GM12878 (cell line): ENCODE measurements around the gene MSH5. TPM values are rescaled to one million over a fixed set of nuclear protein-coding genes. Genes with fewer than 3 reads are reported as not detected.
A peak's percentile ranks its signal among the peaks of the same experiment; 100 is the strongest.

ENCODE experiments used
- BCL11A ChIP-seq: IDR thresholded peaks from 2 replicates; pipeline ENCODE4 v1.6.1; 2011; ENCODE audit warnings: low read depth, low read length
- CBFB ChIP-seq: IDR thresholded peaks from 2 replicates; pipeline ENCODE4 v1.6.1; 2016; ENCODE audit warnings: antibody characterized with exemption, low read depth
- CEBPB ChIP-seq, 2 experiments: fragments of 150-350 bp in 1 of 2; IDR thresholded peaks; 2 replicates each; pipeline ENCODE4 v1.6.1; 2012 to 2014; ENCODE audit warnings: low read depth in 2 of 2, low read length in 2 of 2, borderline replicate concordance in 1 of 2, inconsistent platforms in 1 of 2
- CHD4 ChIP-seq: fragments of 200-600 bp; sonication (generic); IDR thresholded peaks from 2 replicates; pipeline ENCODE4 v1.6.1; 2016; ENCODE audit warnings: mild to moderate bottlenecking
- JUND ChIP-seq: IDR thresholded peaks from 2 replicates; pipeline ENCODE4 v1.6.1; 2012; ENCODE audit warnings: low read depth, mild to moderate bottlenecking, low read length, improper control_type of control experiment, moderate library complexity
- KLF5 ChIP-seq: fragments of 450-650 bp; IDR thresholded peaks from 2 replicates; pipeline ENCODE4 v1.6.1; 2014; ENCODE audit warnings: mild to moderate bottlenecking; ENCODE audit not compliant: partially characterized antibody
- NFYA ChIP-seq: IDR thresholded peaks from 2 replicates; pipeline ENCODE4 v1.6.1; 2011; ENCODE audit warnings: low read depth, mild to moderate bottlenecking, low read length, improper control_type of control experiment, borderline replicate concordance
- NFYB ChIP-seq: IDR thresholded peaks from 2 replicates; pipeline ENCODE4 v1.6.1; 2011; ENCODE audit warnings: low read depth, mild to moderate bottlenecking, low read length, improper control_type of control experiment, moderate library complexity; ENCODE audit not compliant: insufficient read depth
- NR2F1 ChIP-seq: fragments of 450-650 bp; conservative IDR thresholded peaks from 2 replicates; pipeline ENCODE4 v1.6.1; 2017; ENCODE audit warnings: mild to moderate bottlenecking
- ZNF217 ChIP-seq: fragments of 450-650 bp; IDR thresholded peaks from 2 replicates; pipeline ENCODE4 v1.6.1; 2017; ENCODE audit warnings: antibody characterized with exemption, mild to moderate bottlenecking
- ZNF24 ChIP-seq: fragments of 450-650 bp; IDR thresholded peaks from 2 replicates; pipeline ENCODE4 v1.6.1; 2017; ENCODE audit warnings: antibody characterized with exemption, mild to moderate bottlenecking
- ZNF274 ChIP-seq: IDR thresholded peaks from one replicate; pipeline ENCODE4 v1.8.0; 2011; ENCODE audit not compliant: insufficient read length, insufficient read depth
- ZNF622 ChIP-seq: fragments of 450-650 bp; IDR thresholded peaks from 2 replicates; pipeline ENCODE4 v1.6.1; 2017; ENCODE audit warnings: mild to moderate bottlenecking, inconsistent platforms
- polyA plus RNA-seq, 11 experiments: library from polyadenylated mRNA; depleted of rRNA in 4 of 11; unstranded in 6 of 11; stranded (reverse) in 5 of 11; fragments of >200 nt; fragmentation: Nextera tagmentation in 4 of 11; fragmentation: Illumina TruSeq in 1 of 11; extraction: Ambion mirVana in 4 of 11; extraction: Trizol in 1 of 11; gene quantifications; 1 replicate in 1 of 11; 2 replicates in 10 of 11; pipeline versions ENCODE4 v1.2.1 to v1.2.3, GENCODE V29; 2011 to 2016; ENCODE audit warnings: inconsistent platforms in 2 of 11, missing spikeins in 2 of 11, low read depth in 1 of 11
- total RNA-seq, 4 experiments: library from RNA; depleted of rRNA in 3 of 4; stranded (reverse); fragments of >200 nt in 3 of 4; fragmentation: Illumina TruSeq in 1 of 4; extraction: Trizol in 1 of 4; gene quantifications; 2 replicates each; pipeline versions ENCODE4 v1.2.1 to v1.2.3, GENCODE V29; 2013 to 2021
- TF ChIP-seq, protein P1 (sequence below): IDR thresholded peaks from 2 replicates; pipeline ENCODE4 v1.6.1; 2012; ENCODE audit warnings: improper control_type of control experiment, low read depth, low read length; ENCODE audit not compliant: insufficient replicate concordance
- TF ChIP-seq, protein P2 (sequence below): IDR thresholded peaks from 2 replicates; pipeline ENCODE4 v1.6.1; 2011; ENCODE audit warnings: borderline replicate concordance, low read depth, mild to moderate bottlenecking, moderate library complexity, low read length; ENCODE audit not compliant: insufficient read depth, poor library complexity, severe bottlenecking
- TF ChIP-seq, protein P3 (sequence below): fragments of 450-650 bp; IDR thresholded peaks from 2 replicates; pipeline ENCODE4 v1.6.1; 2017; ENCODE audit warnings: borderline replicate concordance
- TF ChIP-seq, protein P4 (sequence below): IDR thresholded peaks from 2 replicates; pipeline ENCODE4 v1.6.1; 2011; ENCODE audit warnings: low read depth, low read length, improper control_type of control experiment, borderline replicate concordance
- TF ChIP-seq, protein P5 (sequence below): fragments of 450-650 bp; IDR thresholded peaks from 2 replicates; pipeline ENCODE4 v1.6.1; 2017; ENCODE audit warnings: antibody characterized with exemption, mild to moderate bottlenecking, moderate library complexity

Gene MSH5
- total and polyA plus RNA-seq, 10 of the 15 experiments (the other 5 are each of a cell fraction or from before 2014, with no cell fraction given): 9.1 to 52.7 (median 30.0) TPM

DNA sequence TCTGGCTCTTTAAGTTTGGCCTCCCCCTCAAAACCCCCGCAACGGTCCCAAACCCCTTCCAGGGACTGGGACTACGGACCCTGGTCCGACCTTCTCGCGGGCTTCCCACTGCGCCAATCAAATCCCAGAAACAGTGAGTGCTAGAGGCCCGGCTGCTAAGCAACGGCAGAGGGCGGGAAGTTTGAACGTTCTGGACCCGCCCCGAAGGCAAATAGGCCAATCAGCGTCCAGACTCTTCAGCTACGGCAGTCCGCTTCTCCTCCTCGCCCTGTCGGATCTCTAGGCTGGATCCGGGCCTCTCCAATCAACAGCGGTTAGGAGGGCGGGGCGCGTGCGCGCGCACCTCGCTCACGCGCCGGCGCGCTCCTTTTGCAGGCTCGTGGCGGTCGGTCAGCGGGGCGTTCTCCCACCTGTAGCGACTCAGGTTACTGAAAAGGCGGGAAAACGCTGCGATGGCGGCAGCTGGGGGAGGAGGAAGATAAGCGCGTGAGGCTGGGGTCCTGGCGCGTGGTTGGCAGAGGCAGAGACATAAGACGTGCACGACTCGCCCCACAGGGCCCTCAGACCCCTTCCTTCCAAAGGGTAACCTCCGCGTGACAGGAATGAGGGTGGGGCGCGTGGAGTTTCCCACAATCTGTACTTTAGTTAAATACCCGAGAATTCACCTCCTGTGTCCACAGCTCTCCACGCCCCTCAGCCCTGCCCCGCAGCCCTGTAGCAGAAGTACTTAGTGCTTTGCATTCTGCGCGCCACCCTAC is at the start of gene MSH5 (continued):
- TF ChIP-seq, protein P1, sequence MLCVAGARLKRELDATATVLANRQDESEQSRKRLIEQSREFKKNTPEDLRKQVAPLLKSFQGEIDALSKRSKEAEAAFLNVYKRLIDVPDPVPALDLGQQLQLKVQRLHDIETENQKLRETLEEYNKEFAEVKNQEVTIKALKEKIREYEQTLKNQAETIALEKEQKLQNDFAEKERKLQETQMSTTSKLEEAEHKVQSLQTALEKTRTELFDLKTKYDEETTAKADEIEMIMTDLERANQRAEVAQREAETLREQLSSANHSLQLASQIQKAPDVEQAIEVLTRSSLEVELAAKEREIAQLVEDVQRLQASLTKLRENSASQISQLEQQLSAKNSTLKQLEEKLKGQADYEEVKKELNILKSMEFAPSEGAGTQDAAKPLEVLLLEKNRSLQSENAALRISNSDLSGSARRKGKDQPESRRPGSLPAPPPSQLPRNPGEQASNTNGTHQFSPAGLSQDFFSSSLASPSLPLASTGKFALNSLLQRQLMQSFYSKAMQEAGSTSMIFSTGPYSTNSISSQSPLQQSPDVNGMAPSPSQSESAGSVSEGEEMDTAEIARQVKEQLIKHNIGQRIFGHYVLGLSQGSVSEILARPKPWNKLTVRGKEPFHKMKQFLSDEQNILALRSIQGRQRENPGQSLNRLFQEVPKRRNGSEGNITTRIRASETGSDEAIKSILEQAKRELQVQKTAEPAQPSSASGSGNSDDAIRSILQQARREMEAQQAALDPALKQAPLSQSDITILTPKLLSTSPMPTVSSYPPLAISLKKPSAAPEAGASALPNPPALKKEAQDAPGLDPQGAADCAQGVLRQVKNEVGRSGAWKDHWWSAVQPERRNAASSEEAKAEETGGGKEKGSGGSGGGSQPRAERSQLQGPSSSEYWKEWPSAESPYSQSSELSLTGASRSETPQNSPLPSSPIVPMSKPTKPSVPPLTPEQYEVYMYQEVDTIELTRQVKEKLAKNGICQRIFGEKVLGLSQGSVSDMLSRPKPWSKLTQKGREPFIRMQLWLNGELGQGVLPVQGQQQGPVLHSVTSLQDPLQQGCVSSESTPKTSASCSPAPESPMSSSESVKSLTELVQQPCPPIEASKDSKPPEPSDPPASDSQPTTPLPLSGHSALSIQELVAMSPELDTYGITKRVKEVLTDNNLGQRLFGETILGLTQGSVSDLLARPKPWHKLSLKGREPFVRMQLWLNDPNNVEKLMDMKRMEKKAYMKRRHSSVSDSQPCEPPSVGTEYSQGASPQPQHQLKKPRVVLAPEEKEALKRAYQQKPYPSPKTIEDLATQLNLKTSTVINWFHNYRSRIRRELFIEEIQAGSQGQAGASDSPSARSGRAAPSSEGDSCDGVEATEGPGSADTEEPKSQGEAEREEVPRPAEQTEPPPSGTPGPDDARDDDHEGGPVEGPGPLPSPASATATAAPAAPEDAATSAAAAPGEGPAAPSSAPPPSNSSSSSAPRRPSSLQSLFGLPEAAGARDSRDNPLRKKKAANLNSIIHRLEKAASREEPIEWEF: no peak
- TF ChIP-seq, protein P2, sequence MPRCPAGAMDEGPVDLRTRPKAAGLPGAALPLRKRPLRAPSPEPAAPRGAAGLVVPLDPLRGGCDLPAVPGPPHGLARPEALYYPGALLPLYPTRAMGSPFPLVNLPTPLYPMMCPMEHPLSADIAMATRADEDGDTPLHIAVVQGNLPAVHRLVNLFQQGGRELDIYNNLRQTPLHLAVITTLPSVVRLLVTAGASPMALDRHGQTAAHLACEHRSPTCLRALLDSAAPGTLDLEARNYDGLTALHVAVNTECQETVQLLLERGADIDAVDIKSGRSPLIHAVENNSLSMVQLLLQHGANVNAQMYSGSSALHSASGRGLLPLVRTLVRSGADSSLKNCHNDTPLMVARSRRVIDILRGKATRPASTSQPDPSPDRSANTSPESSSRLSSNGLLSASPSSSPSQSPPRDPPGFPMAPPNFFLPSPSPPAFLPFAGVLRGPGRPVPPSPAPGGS: no peak
- TF ChIP-seq ZNF274: no peak
- TF ChIP-seq JUND: no peak
- no peak for TF ChIP-seq ZNF24
- TF ChIP-seq BCL11A: no peak
- TF ChIP-seq ZNF217: no peak
- TF ChIP-seq, protein P3, sequence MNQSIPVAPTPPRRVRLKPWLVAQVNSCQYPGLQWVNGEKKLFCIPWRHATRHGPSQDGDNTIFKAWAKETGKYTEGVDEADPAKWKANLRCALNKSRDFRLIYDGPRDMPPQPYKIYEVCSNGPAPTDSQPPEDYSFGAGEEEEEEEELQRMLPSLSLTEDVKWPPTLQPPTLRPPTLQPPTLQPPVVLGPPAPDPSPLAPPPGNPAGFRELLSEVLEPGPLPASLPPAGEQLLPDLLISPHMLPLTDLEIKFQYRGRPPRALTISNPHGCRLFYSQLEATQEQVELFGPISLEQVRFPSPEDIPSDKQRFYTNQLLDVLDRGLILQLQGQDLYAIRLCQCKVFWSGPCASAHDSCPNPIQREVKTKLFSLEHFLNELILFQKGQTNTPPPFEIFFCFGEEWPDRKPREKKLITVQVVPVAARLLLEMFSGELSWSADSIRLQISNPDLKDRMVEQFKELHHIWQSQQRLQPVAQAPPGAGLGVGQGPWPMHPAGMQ: no peak
- TF ChIP-seq NFYB: peak; percentile 98
- peak; percentile 75; the same call in 1 of the 2 replicates for TF ChIP-seq NFYA
- TF ChIP-seq CEBPB (IDR thresholded peaks at IDR 0.05; ENCODE audit: borderline replicate concordance in 1 of 2, low read depth in 2 of 2, low read length in 2 of 2): no peak
- TF ChIP-seq CHD4: no peak
- no peak for TF ChIP-seq KLF5
- TF ChIP-seq CBFB: peak; percentile 37
- no peak for TF ChIP-seq ZNF622
- TF ChIP-seq, protein P4, sequence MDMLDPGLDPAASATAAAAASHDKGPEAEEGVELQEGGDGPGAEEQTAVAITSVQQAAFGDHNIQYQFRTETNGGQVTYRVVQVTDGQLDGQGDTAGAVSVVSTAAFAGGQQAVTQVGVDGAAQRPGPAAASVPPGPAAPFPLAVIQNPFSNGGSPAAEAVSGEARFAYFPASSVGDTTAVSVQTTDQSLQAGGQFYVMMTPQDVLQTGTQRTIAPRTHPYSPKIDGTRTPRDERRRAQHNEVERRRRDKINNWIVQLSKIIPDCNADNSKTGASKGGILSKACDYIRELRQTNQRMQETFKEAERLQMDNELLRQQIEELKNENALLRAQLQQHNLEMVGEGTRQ: no peak
- TF ChIP-seq, protein P5, sequence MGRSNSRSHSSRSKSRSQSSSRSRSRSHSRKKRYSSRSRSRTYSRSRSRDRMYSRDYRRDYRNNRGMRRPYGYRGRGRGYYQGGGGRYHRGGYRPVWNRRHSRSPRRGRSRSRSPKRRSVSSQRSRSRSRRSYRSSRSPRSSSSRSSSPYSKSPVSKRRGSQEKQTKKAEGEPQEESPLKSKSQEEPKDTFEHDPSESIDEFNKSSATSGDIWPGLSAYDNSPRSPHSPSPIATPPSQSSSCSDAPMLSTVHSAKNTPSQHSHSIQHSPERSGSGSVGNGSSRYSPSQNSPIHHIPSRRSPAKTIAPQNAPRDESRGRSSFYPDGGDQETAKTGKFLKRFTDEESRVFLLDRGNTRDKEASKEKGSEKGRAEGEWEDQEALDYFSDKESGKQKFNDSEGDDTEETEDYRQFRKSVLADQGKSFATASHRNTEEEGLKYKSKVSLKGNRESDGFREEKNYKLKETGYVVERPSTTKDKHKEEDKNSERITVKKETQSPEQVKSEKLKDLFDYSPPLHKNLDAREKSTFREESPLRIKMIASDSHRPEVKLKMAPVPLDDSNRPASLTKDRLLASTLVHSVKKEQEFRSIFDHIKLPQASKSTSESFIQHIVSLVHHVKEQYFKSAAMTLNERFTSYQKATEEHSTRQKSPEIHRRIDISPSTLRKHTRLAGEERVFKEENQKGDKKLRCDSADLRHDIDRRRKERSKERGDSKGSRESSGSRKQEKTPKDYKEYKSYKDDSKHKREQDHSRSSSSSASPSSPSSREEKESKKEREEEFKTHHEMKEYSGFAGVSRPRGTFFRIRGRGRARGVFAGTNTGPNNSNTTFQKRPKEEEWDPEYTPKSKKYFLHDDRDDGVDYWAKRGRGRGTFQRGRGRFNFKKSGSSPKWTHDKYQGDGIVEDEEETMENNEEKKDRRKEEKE: no peak
- peak; percentile 38; the same call in 1 of the 2 replicates for TF ChIP-seq NR2F1
